SH-SY5Y (cell line): ENCODE measurements around the gene YTHDC1.

Source experiments
- GATA2 ChIP-seq: IDR thresholded peaks from 2 replicates; pipeline ENCODE4 v1.6.1; 2011; ENCODE audit warnings: mild to moderate bottlenecking, low read depth, low read length
- GATA3 ChIP-seq: IDR thresholded peaks from 2 replicates; pipeline ENCODE4 v1.6.1; 2011; ENCODE audit warnings: low read depth, mild to moderate bottlenecking, low read length, moderate library complexity

GRCh38 chr4:68337004-68337403 lies 12.9 kb downstream of the YTHDC1 start:
- TF ChIP-seq GATA3 (no peak), GATA2 (no peak)
